ENCODE results near the gene C1QTNF1. TPM values are rescaled to one million over a fixed set of nuclear protein-coding genes. Genes with fewer than 3 reads are reported as not detected.
A peak's percentile ranks its signal among the peaks of the same experiment; 100 is the strongest.

The C1QTNF1 gene
- 41.7 TPM for total RNA-seq (ENCODE audit: insufficient read depth, low replicate concordance)

GRCh38 chr17:79023886-79024771 lies at the start of gene C1QTNF1:
C1QTNF1 (plus strand) TSS chr17:79024169; CDS start chr17:79043969, 19,800 bp downstream.
- peak; percentile 85 for DNase-seq (ENCODE audit: low spot score)

- DNase-seq (ENCODE audit: low spot score), result peak; percentile 92
These were observed 49.1 kb upstream of the C1QTNF1 start for GRCh38 chr17:78974635-78975591.

- DNase-seq (ENCODE audit: low spot score), result no peak
These were observed 46.9 kb upstream of the C1QTNF1 start for GRCh38 chr17:78976907-78977680.

GRCh38 chr17:78977681-78977943 lies 46.4 kb upstream of the C1QTNF1 start:
- no peak for DNase-seq (ENCODE audit: low spot score)

GRCh38 chr17:78977997-78978973 lies 45.7 kb upstream of the C1QTNF1 start:
- DNase-seq (ENCODE audit: low spot score), result no peak

- peak; percentile 91 for DNase-seq (ENCODE audit: low spot score)
These were observed 44.0 kb upstream of the C1QTNF1 start, which contains the start of gene LGALS3BP for GRCh38 chr17:78979780-78980623. LGALS3BP (minus strand) TSS chr17:78979923; CDS start chr17:78977191, 2,732 bp downstream.

- DNase-seq (ENCODE audit: low spot score), result no peak
These were observed 43.4 kb upstream of the C1QTNF1 start for GRCh38 chr17:78980624-78980972.

- no peak for DNase-seq (ENCODE audit: low spot score)
These were observed 42.7 kb upstream of the C1QTNF1 start for GRCh38 chr17:78981010-78981888.

- DNase-seq (ENCODE audit: low spot score), result no peak
These were observed 38.6 kb upstream of the C1QTNF1 start for GRCh38 chr17:78985395-78985794.

- peak; percentile 37 for DNase-seq (ENCODE audit: low spot score)
These were observed 37.8 kb upstream of the C1QTNF1 start for GRCh38 chr17:78986048-78986648.

- DNase-seq (ENCODE audit: low spot score), result peak; percentile 53
These were observed 37.2 kb upstream of the C1QTNF1 start for GRCh38 chr17:78986649-78987328.

GRCh38 chr17:78988152-78988551 lies 35.8 kb upstream of the C1QTNF1 start:
- no peak for DNase-seq (ENCODE audit: low spot score)

- DNase-seq (ENCODE audit: low spot score), result no peak
These were observed 33.5 kb upstream of the C1QTNF1 start for GRCh38 chr17:78990349-78991016.

- no peak for DNase-seq (ENCODE audit: low spot score)
These were observed 32.8 kb upstream of the C1QTNF1 start for GRCh38 chr17:78991017-78991738.

GRCh38 chr17:78991906-78992532 lies 31.9 kb upstream of the C1QTNF1 start:
- no peak for DNase-seq (ENCODE audit: low spot score)
